HepG2 (cell line): Measurements from ENCODE around the gene SRSF3. TPM values are rescaled to one million over a fixed set of nuclear protein-coding genes. Genes with fewer than 3 reads are reported as not detected.

ENCODE experiments used
- ATAC-seq: fragments of 200-7000 bp; cut with Tn5 transposase; 3 replicates; pipeline ENCODE4 v1.9.1; 2020; ENCODE audit warnings: mild to moderate bottlenecking, moderate library complexity
- BruUV-seq: library from RNA; stranded (reverse); fragments of 400-500 nt; replicated peaks from 2 replicates; lab custom pipeline; 2021; lab: Mats Ljungman, UMichigan
- CTCF ChIA-PET: fragments of 300-600 bp; formaldehyde crosslinking; extraction: SDS; loops from one replicate; lab custom pipeline; 2021; ENCODE audit warnings: low total read pairs, inconsistent platforms, low intra/inter-chr PET ratio; lab: Yijun Ruan, JAX
- POLR2A ChIA-PET: fragments of 350-600 bp; sonication (Branson Sonifier 250); formaldehyde crosslinking; loops from one replicate; lab custom pipeline; 2020; ENCODE audit warnings: antibody characterized with exemption, inconsistent platforms; lab: Yijun Ruan, JAX
- DNase-seq: peaks from one replicate; pipeline ENCODE4 v3.0.0-alpha.2; 2015; ENCODE audit warnings: low spot score
- FAIRE-seq: peaks from 3 replicates; lab custom pipeline; 2011; peaks lifted over from hg19 to GRCh38; lab: Jason Lieb, UNC
- H2AFZ ChIP-seq: one replicate; pipeline ENCODE4 v1.6.1; 2011; ENCODE audit warnings: low read length, inconsistent platforms
- H3K27ac ChIP-seq: fragments of 300-600 bp; 3 replicates; pipeline ENCODE4 v1.8.0; 2011; ENCODE audit warnings: mixed run types, mild to moderate bottlenecking, mixed read lengths, low read length, inconsistent platforms; ENCODE audit not compliant: insufficient read depth; ENCODE audit errors: extremely low read length
- H3K27me3 ChIP-seq, 2 experiments: fragments of 200-600 bp in 1 of 2; 2 replicates in 1 of 2; 3 replicates in 1 of 2; pipeline versions ENCODE4 v1.6.0 to v1.8.0; 2011; ENCODE audit warnings: low read length in 2 of 2, mild to moderate bottlenecking in 2 of 2, moderate library complexity in 2 of 2, inconsistent platforms in 1 of 2; ENCODE audit not compliant: insufficient read depth in 2 of 2, control insufficient read depth in 1 of 2
- H3K36me3 ChIP-seq, 2 experiments: fragments of 200-600 bp in 1 of 2; replicated peaks in 1 of 2; 2 replicates in 1 of 2; 3 replicates in 1 of 2; pipeline versions ENCODE4 v1.5.1 to v1.8.0; 2011; ENCODE audit warnings: low read length in 2 of 2, inconsistent platforms in 1 of 2; ENCODE audit not compliant: insufficient read depth in 2 of 2, control insufficient read depth in 1 of 2
- H3K4me1 ChIP-seq: 2 replicates; pipeline ENCODE4 v1.5.1; 2012; ENCODE audit warnings: low read length, inconsistent platforms; ENCODE audit not compliant: insufficient read depth
- H3K4me2 ChIP-seq: 2 replicates; pipeline ENCODE4 v1.6.0; 2011; ENCODE audit warnings: low read depth, low read length, inconsistent platforms
- H3K4me3 ChIP-seq, 3 experiments: fragments of 200-600 bp in 1 of 3; sonication (generic), shearing (Covaris generic) in 1 of 3; replicated peaks in 1 of 3; 2 replicates each; pipeline ENCODE4 v1.5.1; 2011 to 2016; ENCODE audit warnings: low read length in 3 of 3, inconsistent platforms in 2 of 3, low read depth in 2 of 3, mild to moderate bottlenecking in 2 of 3, control low read depth in 1 of 3, mixed read lengths in 1 of 3; ENCODE audit not compliant: insufficient read depth in 1 of 3
- H3K79me2 ChIP-seq: one replicate; pipeline ENCODE4 v1.6.1; 2011; ENCODE audit warnings: low read length, inconsistent platforms; ENCODE audit not compliant: insufficient read depth
- H3K9ac ChIP-seq: 2 replicates; pipeline ENCODE4 v1.6.0; 2011; ENCODE audit warnings: mild to moderate bottlenecking, low read depth, low read length, inconsistent platforms; ENCODE audit not compliant: insufficient read depth
- H3K9me3 ChIP-seq: 2 replicates; pipeline ENCODE4 v1.5.1; 2012; ENCODE audit warnings: mild to moderate bottlenecking, low read length
- H4K20me1 ChIP-seq: 2 replicates; pipeline ENCODE4 v1.6.0; 2011; ENCODE audit warnings: inconsistent platforms, mild to moderate bottlenecking, low read length, moderate library complexity; ENCODE audit not compliant: insufficient read depth
- FOXJ3 ChIP-seq: sonication (generic); formaldehyde crosslinking; IDR thresholded peaks from 2 replicates; pipeline ENCODE4 v1.4.0; 2020; ENCODE audit warnings: missing genetic modification reagents, mild to moderate bottlenecking, borderline replicate concordance
- HCFC1 ChIP-seq: fragments of 150-350 bp; IDR thresholded peaks from 2 replicates; pipeline ENCODE4 v1.6.1; 2014; ENCODE audit warnings: low read depth, low read length
- HNRNPL ChIP-seq: fragments of 200-400 bp; formaldehyde crosslinking; IDR thresholded peaks from 2 replicates; pipeline ENCODE4 v1.6.1; 2017; ENCODE audit warnings: mild to moderate bottlenecking, low read depth, low read length
- KDM4B ChIP-seq: sonication (generic); formaldehyde crosslinking; IDR thresholded peaks from 2 replicates; pipeline ENCODE4 v1.4.0; 2020; ENCODE audit warnings: missing genetic modification reagents
- LBX2 ChIP-seq: sonication (generic); formaldehyde crosslinking; IDR thresholded peaks from 2 replicates; pipeline ENCODE4 v1.5.0; 2020; ENCODE audit warnings: missing genetic modification reagents, mild to moderate bottlenecking, borderline replicate concordance
- PHF21A ChIP-seq: sonication (generic); formaldehyde crosslinking; IDR thresholded peaks from 2 replicates; pipeline ENCODE4 v1.5.0; 2020; ENCODE audit warnings: mild to moderate bottlenecking, missing genetic modification reagents
- PRPF4 ChIP-seq: fragments of 200-400 bp; formaldehyde crosslinking; IDR thresholded peaks from 2 replicates; pipeline ENCODE4 v1.6.1; 2016; ENCODE audit warnings: low read length, low read depth; ENCODE audit not compliant: poor library complexity, severe bottlenecking
- RBM22 ChIP-seq: fragments of 200-400 bp; formaldehyde crosslinking; optimal IDR thresholded peaks from 2 replicates; pipeline ENCODE3; 2017; ENCODE audit warnings: mild to moderate bottlenecking, low read length, moderate library complexity
- RFX3 ChIP-seq: IDR thresholded peaks from 2 replicates; pipeline ENCODE4 v1.6.1; 2016; ENCODE audit warnings: missing biosample characterization, missing genetic modification reagents
- SKI ChIP-seq: fragments of 450-650 bp; IDR thresholded peaks from one replicate; pipeline ENCODE4 v1.6.1; 2018; ENCODE audit warnings: mild to moderate bottlenecking; ENCODE audit not compliant: partially characterized antibody
- SOX5 ChIP-seq: IDR thresholded peaks from 2 replicates; pipeline ENCODE4 v1.6.1; 2016; ENCODE audit warnings: borderline replicate concordance
- SRF ChIP-seq: IDR thresholded peaks from 2 replicates; pipeline ENCODE4 v1.6.1; 2011; ENCODE audit warnings: mild to moderate bottlenecking, low read depth, low read length, moderate library complexity
- ZNF143 ChIP-seq: sonication (generic); formaldehyde crosslinking; IDR thresholded peaks from 2 replicates; pipeline ENCODE4 v1.4.0; 2020; ENCODE audit warnings: missing genetic modification reagents
- ZNF234 ChIP-seq: sonication (generic); formaldehyde crosslinking; conservative IDR thresholded peaks from 2 replicates; pipeline ENCODE4 v1.5.1; 2020; ENCODE audit warnings: mild to moderate bottlenecking, missing genetic modification reagents
- ZNF432 ChIP-seq: sonication (generic); formaldehyde crosslinking; IDR thresholded peaks from 2 replicates; pipeline ENCODE4 v1.5.0; 2020; ENCODE audit warnings: missing genetic modification reagents, mild to moderate bottlenecking, borderline replicate concordance
- ZNF7 ChIP-seq: IDR thresholded peaks from 2 replicates; pipeline ENCODE4 v1.6.1; 2016; ENCODE audit warnings: missing biosample characterization, missing genetic modification reagents
- WGBS: methylation state at CpG from one replicate; pipeline ENCODE4 v1.1.6; 2017; ENCODE audit warnings: low lambda C conversion rate; 5-methylcytosine and 5-hydroxymethylcytosine counted together
- in situ Hi-C: cut with HindIII; loops from 2 replicates; pipeline ENCODE4 v1.10.0; 2017; ENCODE audit warnings: low pct_unique_long_range_greater_than_20kb; ENCODE audit not compliant: extremely low pct_ligation_motif_present
- intact Hi-C: fragments of 100-400 bp; cut with micrococcal nuclease; formaldehyde crosslinking; loops from one replicate; pipeline ENCODE4 v1.10.0; 2022; ENCODE audit not compliant: unreplicated experiment
- polyA plus RNA-seq, 8 experiments: library from polyadenylated mRNA; depleted of rRNA in 3 of 8; stranded (reverse) in 7 of 8; unstranded in 1 of 8; fragments of >200 nt; fragmentation: Illumina TruSeq in 4 of 8; extraction: Trizol in 4 of 8; gene quantifications; 2 replicates each; pipeline versions ENCODE4 v1.2.1 to v1.2.3, GENCODE V29; 2011 to 2016; ENCODE audit warnings: low read depth in 4 of 8, missing spikeins in 1 of 8, mixed read lengths in 1 of 8; ENCODE audit not compliant: insufficient read depth in 1 of 8
- total RNA-seq, 5 experiments: library from RNA; depleted of rRNA; stranded (reverse); fragments of >200 nt; fragmentation: Illumina TruSeq; extraction: Trizol; gene quantifications; 2 replicates each; pipeline ENCODE4 v1.2.3, GENCODE V29; 2016; ENCODE audit warnings: low read depth in 1 of 5
- TF ChIP-seq, protein P1 (sequence below): sonication (generic); formaldehyde crosslinking; IDR thresholded peaks from 2 replicates; pipeline ENCODE4 v1.4.0; 2020; ENCODE audit warnings: low read depth, mild to moderate bottlenecking, missing genetic modification reagents
- TF ChIP-seq, protein P2 (sequence below): sonication (generic); formaldehyde crosslinking; IDR thresholded peaks from 2 replicates; pipeline ENCODE4 v1.8.0; 2022; ENCODE audit warnings: missing genetic modification reagents, mild to moderate bottlenecking, borderline replicate concordance

The SRSF3 gene
- total and polyA plus RNA-seq, 2 of the 13 experiments (the other 11 are each of a cell fraction or from before 2014, with no cell fraction given) = 206 to 684 TPM

GRCh38 chr6:36563237-36563927 lies 30.8 kb upstream of the SRSF3 start (continued):
- TF ChIP-seq LBX2 (CRISPR knock-in tag) (no peak), FOXJ3 (no peak), SRF (no peak), HCFC1 (no peak), ZNF432 (CRISPR knock-in tag) (no peak), SKI (no peak)

GRCh38 chr6:36563928-36564284 lies 30.3 kb upstream of the SRSF3 start:
- Histone ChIP-seq H3K4me1 (peaks cover 65% of the 10 kb centered on the region), H3K9ac (no peak overlapping the region), H3K36me3 (no peaks in the 10 kb centered on the region), H3K4me3 (no peak overlapping the region), H3K4me2 (no peak overlapping the region), H3K9me3 (no peaks in the 10 kb centered on the region), H3K27ac (no peak overlapping the region), H2AFZ (no peak overlapping the region), H3K79me2 (no peaks in the 10 kb centered on the region), H4K20me1 (no peaks in the 10 kb centered on the region), H3K27me3 (no peaks in the 10 kb centered on the region; a peak in 1 of 5 replicates)
- ATAC-seq (no peak), FAIRE-seq (no peak), DNase-seq (no peak)
- CTCF ChIA-PET = no interaction called here
- no TSS peak for BruUV-seq
- intact Hi-C loops (no loop called here), in situ Hi-C loops (no loop called here)
- 43% methylated on average over 4 of the region's 4 CpGs for WGBS
- POLR2A ChIA-PET = interaction anchor here (1.1 kb wide), 1 partner anchor 11 kb away, joined by 4 read pairs; no protein-coding TSS in a partner anchor
- TF ChIP-seq KDM4B (CRISPR knock-in tag) (no peak), SRF (no peak), RFX3 (CRISPR knock-in tag) (no peak), ZNF234 (CRISPR knock-in tag) (no peak), ZNF7 (CRISPR knock-in tag) (no peak), PHF21A (CRISPR knock-in tag) (no peak), ZNF143 (CRISPR knock-in tag) (no peak), RBM22 (no peak), SOX5 (no peak), PRPF4 (no peak), HNRNPL (no peak)
- TF ChIP-seq, protein P1, sequence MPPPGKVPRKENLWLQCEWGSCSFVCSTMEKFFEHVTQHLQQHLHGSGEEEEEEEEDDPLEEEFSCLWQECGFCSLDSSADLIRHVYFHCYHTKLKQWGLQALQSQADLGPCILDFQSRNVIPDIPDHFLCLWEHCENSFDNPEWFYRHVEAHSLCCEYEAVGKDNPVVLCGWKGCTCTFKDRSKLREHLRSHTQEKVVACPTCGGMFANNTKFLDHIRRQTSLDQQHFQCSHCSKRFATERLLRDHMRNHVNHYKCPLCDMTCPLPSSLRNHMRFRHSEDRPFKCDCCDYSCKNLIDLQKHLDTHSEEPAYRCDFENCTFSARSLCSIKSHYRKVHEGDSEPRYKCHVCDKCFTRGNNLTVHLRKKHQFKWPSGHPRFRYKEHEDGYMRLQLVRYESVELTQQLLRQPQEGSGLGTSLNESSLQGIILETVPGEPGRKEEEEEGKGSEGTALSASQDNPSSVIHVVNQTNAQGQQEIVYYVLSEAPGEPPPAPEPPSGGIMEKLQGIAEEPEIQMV (CRISPR knock-in tag) = no peak
- TF ChIP-seq, protein P2, sequence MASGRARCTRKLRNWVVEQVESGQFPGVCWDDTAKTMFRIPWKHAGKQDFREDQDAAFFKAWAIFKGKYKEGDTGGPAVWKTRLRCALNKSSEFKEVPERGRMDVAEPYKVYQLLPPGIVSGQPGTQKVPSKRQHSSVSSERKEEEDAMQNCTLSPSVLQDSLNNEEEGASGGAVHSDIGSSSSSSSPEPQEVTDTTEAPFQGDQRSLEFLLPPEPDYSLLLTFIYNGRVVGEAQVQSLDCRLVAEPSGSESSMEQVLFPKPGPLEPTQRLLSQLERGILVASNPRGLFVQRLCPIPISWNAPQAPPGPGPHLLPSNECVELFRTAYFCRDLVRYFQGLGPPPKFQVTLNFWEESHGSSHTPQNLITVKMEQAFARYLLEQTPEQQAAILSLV (CRISPR knock-in tag) = no peak
